ENCODE measurements around the gene AGAP9. TPM values are rescaled to one million over a fixed set of nuclear protein-coding genes. Genes with fewer than 3 reads are reported as not detected.
"Not testable (repeated sequence)": the region's sequence is repeated elsewhere in the genome, so short reads cannot be mapped to it uniquely, and the experiment has no call there.

AGAP9 gene
- total and polyA plus RNA-seq, 2 of the 13 experiments (the other 11 are each of a cell fraction or from before 2014, with no cell fraction given), result 5.1 to 12.0 TPM

GRCh38 chr10:47553214-47553859, 29.9 kb upstream of the AGAP9 start (continued):
- TF ChIP-seq ZHX2 (IDR thresholded peaks at IDR 0.05; ENCODE audit: low read depth) (peak; percentile 19; the same call in 1 of the 2 replicates), ZNF598 (CRISPR knock-in tag; IDR thresholded peaks at IDR 0.05; ENCODE audit: borderline replicate concordance) (0 out of 2 replicates have a peak, but pooled peaks have one; percentile 35), SAFB2 (CRISPR knock-in tag; IDR thresholded peaks at IDR 0.05; ENCODE audit: borderline replicate concordance, low read depth) (peak; percentile 29; the same call in 1 of the 2 replicates), ZNF709 (CRISPR knock-in tag; IDR thresholded peaks at IDR 0.05) (0 out of 2 replicates have a peak, but pooled peaks have one; percentile 31), KLF16 (CRISPR knock-in tag; IDR thresholded peaks at IDR 0.05) (peak in 1 of 2 experiments; percentile 37; a peak in 1 of 4 replicates), YEATS4 (CRISPR knock-in tag; IDR thresholded peaks at IDR 0.05; ENCODE audit: borderline replicate concordance) (peak; percentile 79; the same call in 1 of the 2 replicates), POGZ (CRISPR knock-in tag; IDR thresholded peaks at IDR 0.05) (peak; percentile 85), HNF4G (CRISPR knock-in tag; IDR thresholded peaks at IDR 0.05; ENCODE audit: borderline replicate concordance, low read depth) (peak; percentile 22; the same call in 1 of the 2 replicates), GATAD2A (CRISPR knock-in tag; IDR thresholded peaks at IDR 0.05) (peak; percentile 32; the same call in 1 of the 2 replicates), EP300 (IDR thresholded peaks at IDR 0.05; ENCODE audit: low read depth in 2 of 2, low read length in 2 of 2) (peak; percentile 5 to 31; a peak in 1 of 4 replicates), ZMYM3 (CRISPR knock-in tag; IDR thresholded peaks at IDR 0.05) (peak; percentile 58; the same call in 1 of the 2 replicates), GMEB1 (CRISPR knock-in tag; IDR thresholded peaks at IDR 0.05; ENCODE audit: borderline replicate concordance) (peak; percentile 46), ZSCAN25 (CRISPR knock-in tag; IDR thresholded peaks at IDR 0.05) (0 out of 2 replicates have a peak, but pooled peaks have one; percentile 17), HOXA3 (CRISPR knock-in tag; IDR thresholded peaks at IDR 0.05) (peak; percentile 48; the same call in 1 of the 2 replicates), MXD4 (CRISPR knock-in tag; IDR thresholded peaks at IDR 0.05) (peak; percentile 35; the same call in 1 of the 2 replicates), REPIN1 (CRISPR knock-in tag; IDR thresholded peaks at IDR 0.05; ENCODE audit: borderline replicate concordance, low read depth) (peak; percentile 47; the same call in 1 of the 2 replicates), TFAP4 (IDR thresholded peaks at IDR 0.05; ENCODE audit: borderline replicate concordance, low read depth) (peak; percentile 64), KDM2A (CRISPR knock-in tag; IDR thresholded peaks at IDR 0.05; ENCODE audit: borderline replicate concordance, low read depth) (peak; percentile 62; the same call in 1 of the 2 replicates)
- not testable (repeated sequence) for TF ChIP-seq ZHX2 (CRISPR knock-in tag; IDR thresholded peaks at IDR 0.05; ENCODE audit: borderline replicate concordance); HNF4G (IDR thresholded peaks at IDR 0.05; ENCODE audit: borderline replicate concordance, low read depth, low read length); EP300 (CRISPR knock-in tag; IDR thresholded peaks at IDR 0.05; ENCODE audit: borderline replicate concordance)

Data from HepG2 (cell line).